GM19455 (cell line): ENCODE measurements around the gene SRPK2.
"Not testable (repeated sequence)": the region's sequence is repeated elsewhere in the genome, so short reads cannot be mapped to it uniquely, and the experiment has no call there.

ENCODE experiments used
- ATAC-seq: cut with Tn5 transposase; IDR thresholded peaks from one replicate; pipeline ENCODE4 v1.9.1; 2021; ENCODE audit not compliant: unreplicated experiment

The SRPK2 gene

DNA sequence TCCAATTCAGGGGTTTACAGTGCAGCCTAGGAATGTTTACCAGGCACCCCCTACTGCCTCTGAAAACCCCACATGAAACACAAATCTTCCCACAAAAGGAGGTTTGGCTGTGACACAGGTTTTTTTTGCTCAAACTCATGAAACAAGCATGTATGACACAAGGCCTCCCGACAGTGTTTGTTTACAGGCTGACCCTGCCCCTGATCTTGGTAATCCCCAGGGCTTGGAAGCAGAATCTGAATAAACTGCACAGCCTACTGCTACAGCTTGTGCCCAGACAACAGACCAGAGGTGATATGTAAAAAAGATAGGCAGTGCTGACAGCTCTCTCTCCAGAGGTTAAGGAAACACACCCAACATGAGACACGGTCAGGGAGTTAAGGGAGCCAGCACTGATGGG, 190.5 kb downstream of the SRPK2 start:
- no peak for ATAC-seq

DNA sequence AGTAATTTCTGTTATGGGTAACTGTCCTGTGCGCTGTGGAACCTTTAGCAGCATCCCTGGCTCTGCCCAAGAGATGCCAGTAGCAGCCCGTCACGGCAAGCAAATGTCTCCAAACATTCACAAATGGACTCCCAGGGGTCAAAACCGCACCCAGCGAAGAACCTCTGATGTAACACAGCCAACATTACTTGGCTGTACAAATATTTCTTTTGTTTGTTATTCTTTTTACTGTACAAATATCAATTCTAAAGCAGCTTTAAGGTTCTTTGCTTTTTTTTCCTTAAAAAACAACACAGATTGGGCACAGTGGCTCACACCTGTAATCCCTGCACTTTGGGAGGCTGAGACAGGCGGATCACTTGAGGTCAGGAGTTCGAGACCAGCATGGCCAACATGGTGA, 192.2 kb downstream of the SRPK2 start:
- no peak for ATAC-seq

DNA sequence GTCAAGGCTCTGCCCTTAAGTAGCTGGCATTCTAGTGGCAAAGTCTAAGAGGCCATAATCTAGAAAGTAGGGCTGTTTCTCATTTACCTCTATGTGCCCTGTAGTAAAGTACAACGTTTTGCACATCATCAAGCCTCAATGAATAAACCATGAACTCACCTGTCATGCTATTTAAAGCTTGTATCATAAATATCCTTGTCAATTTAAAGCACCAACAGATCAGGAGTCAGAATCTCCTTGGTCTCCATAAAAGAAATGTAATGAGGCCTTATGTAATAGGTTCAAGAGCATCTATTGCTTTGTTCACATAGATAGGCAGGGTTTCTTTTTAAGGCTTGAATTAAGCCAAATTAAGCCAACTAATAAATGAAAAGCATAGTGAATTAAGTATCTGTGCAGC, 192.8 kb downstream of the SRPK2 start:
- ATAC-seq, result no peak

DNA sequence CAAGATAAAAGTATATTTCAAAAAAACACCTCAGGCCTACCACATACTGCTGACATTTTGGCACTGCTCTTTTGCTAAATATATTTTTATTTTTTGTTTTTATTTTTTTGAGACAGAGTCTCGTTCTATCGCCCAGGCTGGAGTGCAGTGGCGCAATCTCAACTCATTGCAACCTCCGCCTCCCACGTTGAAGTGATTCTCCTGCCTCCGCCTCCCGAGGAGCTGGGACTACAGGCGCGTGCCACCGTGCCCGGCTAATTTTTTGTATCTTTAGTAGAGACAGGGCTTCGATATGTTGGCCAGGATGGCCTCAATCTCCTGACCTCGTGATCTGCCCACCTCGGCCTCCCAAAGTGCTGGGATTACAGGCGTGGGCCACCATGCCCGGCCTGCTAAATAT, 193.8 kb downstream of the SRPK2 start:
- ATAC-seq, result not testable (repeated sequence)

DNA sequence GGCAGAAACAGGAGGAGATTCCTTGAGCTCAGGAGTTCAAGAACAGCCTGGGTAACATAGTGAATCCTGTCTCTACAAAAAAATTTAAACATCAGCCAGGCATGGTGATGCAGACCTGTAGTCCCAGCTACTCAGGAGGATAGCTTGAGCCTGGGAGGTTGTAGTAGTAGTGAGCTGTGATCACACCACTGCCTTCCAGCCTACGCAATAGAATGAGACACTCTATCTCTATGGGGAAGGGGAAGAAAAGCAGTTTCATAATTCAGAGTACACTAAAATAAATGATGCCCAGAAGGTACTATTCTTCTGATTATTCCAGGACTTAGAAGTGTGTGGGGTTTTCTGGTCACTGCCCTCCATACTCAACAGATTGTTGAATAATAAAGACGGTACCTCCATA, 197.4 kb downstream of the SRPK2 start:
- ATAC-seq, result no peak

DNA sequence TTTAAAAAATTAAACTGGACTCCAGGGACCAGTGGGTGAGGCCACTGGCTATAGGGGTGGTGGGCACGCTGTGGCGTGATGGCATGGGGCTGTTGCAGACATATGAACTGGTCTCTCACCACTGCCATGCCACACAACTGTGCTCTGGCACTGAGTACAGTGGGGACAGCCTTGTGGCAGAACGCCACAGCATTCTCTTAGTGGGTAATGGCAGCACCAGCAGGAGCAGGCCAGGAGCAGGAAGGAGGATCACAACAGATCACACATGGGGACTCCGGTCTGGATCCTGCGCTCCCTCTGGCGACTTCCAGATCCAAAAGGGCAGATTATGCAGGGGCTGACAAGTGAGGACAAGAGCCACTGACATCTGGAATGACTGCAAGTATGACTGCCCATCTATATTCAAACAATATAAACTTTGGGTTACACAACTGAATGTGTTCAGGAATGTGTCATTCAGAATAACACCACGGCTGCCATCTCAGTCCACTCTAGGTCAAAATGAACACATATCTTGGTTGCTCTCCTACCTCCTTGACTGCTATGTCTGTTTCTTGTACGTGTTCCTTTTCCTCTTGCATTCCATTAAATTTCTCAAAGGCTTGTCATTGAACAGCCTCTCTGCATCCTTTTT, 198.7 kb downstream of the SRPK2 start:
- ATAC-seq, result no peak

DNA sequence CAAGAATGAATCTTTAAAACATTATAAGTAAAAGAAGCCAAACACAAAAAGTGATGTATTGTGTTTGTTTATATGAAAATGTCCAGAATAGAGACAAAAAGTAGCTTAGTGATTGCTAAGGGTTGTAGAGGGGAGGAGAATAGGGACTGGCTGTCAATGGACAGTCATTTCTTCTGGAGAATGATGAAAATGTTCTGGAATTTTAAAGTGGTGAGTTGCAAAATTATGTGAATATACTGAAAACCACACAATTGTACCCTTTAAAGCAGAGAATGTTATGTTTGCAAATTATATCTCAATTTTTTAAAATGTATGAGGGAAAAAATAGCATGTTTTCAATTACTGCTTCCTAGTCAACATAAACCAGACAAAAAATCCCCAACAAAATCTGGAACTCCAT, 200.5 kb downstream of the SRPK2 start:
- ATAC-seq, result no peak

DNA sequence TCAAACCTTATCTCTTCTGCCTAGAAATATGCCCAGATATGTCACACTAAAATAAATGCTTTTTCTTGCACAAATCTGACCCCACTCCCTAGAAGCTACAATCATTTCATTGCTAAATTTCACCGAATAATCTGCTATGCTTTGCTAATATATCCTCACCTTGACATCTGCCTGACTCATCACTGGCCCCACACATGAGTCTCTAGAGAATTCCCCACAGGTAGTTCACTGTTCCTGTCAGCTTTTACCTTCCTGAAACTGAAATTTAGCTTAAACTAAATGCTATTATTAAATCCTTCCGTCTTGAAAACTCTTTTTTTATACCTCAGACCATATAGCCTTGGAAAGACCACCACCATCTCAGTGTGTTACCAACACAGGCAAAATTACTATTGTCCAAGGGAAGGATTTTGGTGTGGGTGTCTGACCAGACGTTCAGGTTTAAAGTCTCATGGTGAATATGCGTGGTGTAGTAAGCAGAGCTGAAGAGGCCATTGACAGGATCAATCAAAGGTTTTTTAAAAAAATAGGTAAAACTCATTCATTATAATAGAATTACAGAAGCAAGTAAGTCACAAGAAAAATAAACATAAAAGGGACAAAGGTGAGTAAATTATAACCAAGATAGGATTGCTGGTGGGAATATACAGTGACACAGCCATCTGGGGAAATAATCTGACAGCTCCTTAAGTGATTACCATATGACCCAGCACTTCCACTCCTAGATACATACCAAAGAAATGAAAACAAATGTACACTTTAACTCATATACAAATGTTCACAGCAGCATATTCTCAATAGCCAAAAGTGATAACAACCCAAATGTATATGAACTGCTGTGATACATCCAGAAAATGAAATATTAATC, 201.2 kb downstream of the SRPK2 start:
- ATAC-seq, result no peak

DNA sequence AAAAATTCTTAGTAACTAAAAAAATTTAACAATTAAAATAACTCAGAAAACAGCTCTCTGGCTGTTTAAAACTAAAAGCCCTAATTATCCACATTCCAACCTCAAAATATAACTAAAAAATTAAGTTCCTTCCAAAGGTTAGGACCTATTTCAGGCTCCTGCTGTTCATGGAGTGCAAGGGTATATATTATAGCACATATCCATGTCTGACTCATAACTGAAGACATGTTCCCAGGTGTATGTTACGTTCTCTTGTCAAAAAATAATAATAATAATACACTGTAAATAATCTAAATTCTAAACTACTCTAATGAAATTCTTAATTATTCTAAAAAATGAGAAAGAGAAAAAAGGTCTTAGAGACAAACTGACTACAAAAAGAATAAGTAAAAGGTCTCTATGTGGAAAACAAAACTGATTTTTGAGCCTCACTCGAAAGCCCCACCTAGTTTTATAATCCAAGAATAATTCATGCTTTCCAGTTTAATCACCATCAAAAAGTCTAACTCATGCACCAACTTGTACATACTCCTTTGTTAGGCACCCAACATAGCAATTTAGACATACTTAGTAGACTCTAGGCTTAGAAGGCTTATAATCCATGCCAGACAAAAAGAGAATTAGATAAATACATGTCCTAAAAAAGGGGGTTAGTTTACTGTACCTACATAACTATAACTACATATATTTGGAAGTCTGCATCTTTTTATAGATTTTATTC, 203.3 kb downstream of the SRPK2 start:
- ATAC-seq, result no peak

DNA sequence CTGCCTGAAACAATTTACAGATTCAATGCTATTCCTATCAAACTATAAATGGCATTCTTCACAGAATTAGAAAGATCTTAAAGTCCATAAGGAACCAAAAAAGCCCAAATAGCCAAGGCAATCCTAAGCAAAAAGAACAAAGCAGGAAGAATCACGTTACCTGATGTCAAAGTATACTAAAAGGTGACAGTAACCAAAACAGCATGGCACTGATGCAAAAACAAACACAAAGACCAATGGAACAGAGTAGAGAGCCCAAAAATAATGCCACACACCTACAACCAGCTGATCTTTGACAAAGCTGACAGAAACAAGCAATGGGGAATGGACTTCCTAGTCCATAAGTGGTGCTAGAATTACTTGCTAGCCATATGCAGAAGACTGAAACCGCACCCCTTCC, 208.7 kb downstream of the SRPK2 start:
- no peak for ATAC-seq

DNA sequence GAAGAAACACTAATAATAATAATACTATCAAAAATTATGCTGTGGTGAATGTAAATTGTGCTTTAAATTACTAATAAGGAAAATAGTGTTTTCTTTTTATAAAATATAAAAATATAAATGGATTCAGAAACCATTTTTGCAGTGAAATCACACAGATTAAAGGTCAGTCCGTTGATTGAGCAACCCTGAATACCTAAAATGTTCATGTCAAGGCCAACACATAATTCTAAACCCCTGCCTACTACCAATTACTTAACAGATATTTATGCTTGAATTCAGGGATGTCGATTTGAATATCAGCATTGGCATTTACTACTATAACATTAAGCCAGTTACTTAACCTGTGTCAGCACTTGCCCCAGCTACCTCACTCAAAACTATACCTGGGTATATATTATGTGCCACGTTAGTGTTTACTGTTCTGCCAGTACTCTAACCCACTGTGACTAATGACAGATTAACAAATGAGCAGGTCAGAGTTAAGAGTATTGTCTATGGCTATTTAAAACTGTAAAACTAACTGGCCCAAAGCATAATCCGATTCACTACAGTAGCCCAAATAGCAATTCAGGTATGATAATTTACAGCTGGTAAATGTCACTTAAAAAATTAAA, 209.7 kb downstream of the SRPK2 start:
- ATAC-seq, result no peak

DNA sequence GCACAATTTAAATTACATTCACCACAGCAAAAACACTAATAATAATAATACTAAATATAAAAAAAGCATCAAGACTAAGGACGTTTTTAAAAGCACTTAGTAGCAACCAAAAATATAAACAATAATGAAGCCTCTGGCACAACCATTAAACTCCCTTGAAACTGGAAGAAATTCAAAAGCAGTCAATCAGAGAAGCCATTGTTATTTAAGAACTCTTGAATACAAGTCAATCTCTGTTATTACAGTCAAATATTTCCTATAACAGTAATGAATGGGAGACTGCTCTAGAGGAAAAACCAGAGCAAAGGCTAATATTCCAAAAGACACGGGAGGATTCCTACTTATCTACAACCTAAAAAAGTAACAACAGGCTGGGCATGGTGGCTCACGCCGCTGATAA, 210.5 kb downstream of the SRPK2 start:
- no peak for ATAC-seq

DNA sequence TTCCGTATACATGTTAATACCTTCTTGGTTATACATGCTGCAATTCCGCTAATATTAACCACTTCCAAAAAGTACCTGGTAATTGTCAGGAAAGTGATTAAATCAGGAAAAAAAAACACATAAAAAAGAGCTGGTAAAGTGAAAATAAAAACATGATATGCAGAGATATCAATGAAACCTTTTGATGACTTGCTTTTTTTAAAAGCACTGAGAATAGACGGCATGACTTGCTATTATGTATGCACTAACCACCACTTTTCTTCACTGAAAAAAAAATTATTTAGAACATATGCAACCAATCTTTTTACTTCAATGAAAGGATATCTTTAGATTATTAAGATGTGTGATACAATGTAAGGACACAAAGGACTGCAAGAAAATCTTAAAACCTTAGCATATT, 211.7 kb downstream of the SRPK2 start:
- no peak for ATAC-seq

DNA sequence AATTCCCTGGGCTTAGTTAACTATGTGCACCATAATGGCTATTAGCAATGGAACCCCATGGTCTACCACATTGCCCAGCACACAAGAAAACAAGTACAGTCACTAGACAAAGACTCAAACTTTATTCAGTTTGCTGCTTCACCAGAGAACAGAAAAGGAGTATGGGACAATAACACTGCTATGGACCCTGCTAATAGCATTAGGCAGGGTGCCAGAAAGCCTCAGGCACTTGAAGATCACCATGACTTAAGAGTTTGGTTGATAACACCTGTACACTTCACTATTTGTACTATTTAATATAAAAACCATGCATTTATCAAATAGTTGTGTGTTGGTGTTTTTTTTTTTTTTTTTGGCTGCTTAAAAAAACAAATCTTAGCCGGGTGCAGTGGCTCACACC, 215.1 kb downstream of the SRPK2 start:
- no peak for ATAC-seq

DNA sequence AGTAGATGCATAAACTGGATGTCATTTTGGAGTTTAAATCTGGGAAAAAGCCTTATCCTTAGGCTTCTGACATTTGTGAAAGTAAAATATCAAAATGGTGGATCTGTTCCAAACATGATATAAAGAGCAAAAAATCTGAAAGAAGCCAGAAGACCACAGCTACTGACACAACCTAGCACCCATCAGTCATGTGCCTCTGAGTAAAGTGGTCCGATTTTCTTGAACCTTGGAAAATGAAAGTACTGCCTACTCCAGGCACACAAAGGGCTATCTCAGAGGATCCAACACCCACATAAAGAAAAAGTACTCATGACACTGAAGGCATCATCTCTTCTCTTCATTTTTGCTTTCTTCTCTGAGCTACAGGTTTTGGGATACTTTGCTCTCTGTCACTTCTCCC, 224.0 kb downstream of the SRPK2 start:
- no peak for ATAC-seq

DNA sequence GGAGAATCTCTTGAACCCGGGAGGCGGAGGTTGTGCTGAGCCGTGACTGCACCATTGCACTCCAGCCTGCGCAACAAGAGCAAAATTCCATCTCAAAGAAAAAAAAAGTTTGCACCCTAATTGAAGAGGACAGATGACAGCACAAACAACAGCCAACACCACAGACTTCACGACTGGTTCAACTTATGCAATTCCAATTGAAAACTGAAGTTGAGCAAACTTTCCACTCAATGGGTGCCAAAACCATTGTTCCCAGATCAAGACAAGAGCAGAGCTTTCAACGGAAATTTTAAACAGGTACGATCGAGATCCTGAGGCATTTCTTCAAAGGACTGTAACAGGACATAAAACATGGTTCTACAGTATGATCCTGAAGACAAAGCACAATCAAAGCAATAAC, 225.0 kb downstream of the SRPK2 start:
- no peak for ATAC-seq

DNA sequence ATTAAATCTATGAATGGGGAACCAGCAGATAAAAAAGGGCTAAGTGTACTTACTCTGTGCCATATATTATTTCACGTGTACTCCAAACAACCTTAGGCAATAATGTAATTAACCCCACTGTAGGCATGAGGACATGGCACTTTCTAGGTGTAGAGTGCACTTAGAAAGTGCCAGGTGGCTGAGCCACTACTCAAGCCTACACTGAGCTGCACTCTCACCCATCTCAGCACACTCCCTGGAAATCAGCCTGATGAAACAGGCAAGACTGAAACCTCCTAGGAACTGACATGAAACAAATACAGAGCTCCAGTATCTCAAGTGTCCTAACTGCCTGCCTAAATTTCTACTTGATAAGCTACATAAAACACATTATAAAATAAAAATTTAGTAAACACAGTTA, 227.4 kb downstream of the SRPK2 start:
- no peak for ATAC-seq

DNA sequence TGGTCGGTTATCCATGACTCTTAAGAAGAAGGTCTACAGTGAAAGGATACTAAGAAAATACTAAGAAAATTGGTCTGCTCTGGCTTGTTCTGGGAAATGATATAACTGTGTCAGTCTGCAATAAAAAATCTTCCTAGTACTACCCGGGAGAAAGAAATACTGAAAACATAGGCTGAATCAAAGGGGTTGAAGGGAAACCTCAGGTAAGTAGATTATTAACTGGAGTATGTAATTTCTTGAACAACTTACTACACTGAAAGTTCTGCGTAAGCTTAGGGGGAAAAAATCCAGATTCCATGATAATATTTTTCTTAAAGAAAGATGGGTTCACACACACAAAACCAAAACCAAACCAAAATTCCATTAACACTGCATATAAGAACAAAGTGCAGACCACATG, 231.4 kb downstream of the SRPK2 start:
- ATAC-seq, result no peak

DNA sequence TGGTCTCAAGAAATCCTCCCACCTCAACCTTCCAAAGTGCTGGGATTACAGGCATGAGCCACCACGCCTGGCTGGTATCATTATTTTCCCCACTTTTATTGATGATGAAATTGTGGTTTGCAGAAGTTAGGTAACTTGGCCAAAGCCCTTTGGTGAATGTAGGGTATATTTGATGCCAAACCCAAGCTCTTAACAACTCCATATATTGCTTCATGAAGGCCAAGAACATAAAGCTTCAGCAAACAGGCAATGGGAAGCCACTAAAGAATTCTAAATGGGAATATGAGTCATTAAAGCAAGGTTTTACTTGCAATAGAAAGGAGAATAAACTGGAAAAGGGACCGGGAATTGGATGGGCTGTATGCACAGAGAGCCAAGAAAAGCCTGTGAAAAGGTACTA, 232.0 kb downstream of the SRPK2 start:
- ATAC-seq, result no peak

DNA sequence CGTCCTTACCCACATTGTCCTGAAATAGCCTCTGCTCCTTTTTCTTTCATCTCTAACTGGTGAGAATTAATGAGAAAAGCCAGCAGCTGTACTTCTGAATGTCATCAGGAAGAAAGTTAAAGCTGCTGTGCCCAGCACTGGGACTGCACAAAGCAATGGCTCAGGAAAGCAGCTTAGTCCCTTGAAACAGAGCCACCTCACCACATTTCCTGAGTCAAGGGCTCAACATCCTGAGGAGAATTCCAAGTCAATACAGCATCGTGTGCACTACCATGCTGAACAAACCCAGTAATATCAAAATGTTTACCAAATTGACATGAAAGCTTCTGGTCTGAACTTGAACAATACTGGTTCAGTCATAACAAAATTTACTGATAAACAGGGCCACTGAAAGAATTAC, 234.6 kb downstream of the SRPK2 start:
- no peak for ATAC-seq

DNA sequence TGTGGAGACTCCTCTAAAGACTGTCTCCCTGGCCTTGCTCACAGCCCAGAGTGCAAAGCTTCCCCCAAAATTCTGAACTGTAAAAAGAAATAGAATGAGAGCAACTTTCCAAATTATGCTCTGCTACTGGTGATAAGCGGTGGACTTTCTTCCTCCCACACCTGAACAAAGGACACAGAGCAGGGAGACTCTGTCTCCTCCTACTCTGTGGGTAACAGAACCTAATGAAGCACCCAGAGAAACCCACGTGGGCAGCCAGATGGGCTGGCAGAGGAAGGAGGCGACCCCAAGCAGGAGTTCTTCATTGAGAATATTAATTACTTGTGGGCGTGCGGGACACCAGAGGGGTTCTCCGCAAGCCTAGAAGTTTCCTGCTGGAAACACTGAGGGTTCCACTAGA, 235.2 kb downstream of the SRPK2 start:
- no peak for ATAC-seq

DNA sequence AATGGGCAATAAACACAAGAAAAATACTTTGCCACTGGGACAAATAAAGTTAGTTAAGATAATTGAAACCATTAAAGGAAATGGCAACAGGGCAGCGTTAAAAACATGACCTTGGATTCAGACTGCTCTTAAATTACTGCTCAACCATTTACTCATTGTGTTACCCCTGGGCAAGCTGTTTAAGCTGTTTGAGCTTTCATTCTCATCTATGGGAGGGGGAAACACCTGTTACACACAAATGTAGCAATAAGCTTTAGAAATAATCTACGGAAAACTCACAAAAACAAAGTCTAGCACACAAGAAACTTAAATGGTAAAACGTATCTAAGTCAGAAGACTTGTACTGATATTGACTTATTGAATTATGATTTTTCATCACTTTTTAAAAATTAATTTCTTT, 237.6 kb downstream of the SRPK2 start:
- no peak for ATAC-seq
